ENCODE data around the gene RRP15.

DNA sequence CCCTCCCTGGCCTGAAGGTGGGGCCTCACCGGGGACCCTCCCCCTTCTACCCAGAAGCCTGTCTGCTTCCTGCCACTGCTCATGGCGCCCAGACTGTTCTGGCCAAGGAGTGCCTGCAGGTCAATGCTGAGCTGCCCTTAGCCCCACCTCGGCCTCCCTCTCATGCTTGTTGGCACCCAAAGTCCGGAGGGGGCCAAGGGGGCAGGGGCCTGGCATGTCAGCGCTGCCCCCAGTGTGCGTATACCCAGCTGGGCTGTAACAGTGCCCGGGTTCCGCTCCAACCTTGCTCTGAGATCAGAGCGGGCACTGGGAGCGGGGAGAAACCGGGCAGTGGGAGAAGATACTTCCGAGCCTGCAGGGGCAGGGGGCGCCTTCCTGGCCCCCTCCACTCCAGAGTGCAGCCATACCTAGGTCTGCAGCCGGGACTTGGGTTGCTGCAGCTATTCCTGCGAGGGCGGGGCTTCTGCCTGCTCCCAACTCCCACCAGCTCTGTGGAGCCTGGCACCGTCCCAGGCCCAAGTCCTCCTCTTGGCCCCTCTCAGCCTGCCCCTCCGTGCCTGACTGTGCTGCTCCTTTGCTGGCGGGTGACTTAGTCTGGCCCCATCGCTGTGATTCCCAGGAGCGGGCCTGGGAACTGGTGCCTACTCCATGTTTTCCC is 38.6 kb downstream of the RRP15 start:
- TF ChIP-seq, protein P1, sequence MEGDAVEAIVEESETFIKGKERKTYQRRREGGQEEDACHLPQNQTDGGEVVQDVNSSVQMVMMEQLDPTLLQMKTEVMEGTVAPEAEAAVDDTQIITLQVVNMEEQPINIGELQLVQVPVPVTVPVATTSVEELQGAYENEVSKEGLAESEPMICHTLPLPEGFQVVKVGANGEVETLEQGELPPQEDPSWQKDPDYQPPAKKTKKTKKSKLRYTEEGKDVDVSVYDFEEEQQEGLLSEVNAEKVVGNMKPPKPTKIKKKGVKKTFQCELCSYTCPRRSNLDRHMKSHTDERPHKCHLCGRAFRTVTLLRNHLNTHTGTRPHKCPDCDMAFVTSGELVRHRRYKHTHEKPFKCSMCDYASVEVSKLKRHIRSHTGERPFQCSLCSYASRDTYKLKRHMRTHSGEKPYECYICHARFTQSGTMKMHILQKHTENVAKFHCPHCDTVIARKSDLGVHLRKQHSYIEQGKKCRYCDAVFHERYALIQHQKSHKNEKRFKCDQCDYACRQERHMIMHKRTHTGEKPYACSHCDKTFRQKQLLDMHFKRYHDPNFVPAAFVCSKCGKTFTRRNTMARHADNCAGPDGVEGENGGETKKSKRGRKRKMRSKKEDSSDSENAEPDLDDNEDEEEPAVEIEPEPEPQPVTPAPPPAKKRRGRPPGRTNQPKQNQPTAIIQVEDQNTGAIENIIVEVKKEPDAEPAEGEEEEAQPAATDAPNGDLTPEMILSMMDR (conservative IDR thresholded peaks at IDR 0.05): no peak
- TF ChIP-seq ZFX (IDR thresholded peaks at IDR 0.05): no peak
